OCI-LY3 (cell line): Measurements from ENCODE around the gene PARD3.
"Not testable (repeated sequence)": the region's sequence is repeated elsewhere in the genome, so short reads cannot be mapped to it uniquely, and the experiment has no call there.

Experiments used
- EZH2phosphoT487 ChIP-seq: fragments of 200-600 bp; shearing (Covaris generic); IDR thresholded peaks from 2 replicates; pipeline ENCODE4 v1.6.1; 2018; ENCODE audit warnings: antibody characterized with exemption, mixed run types, low read depth
- TF ChIP-seq, protein P1 (sequence below): fragments of 200-600, 300-600 bp; sonication (generic); IDR thresholded peaks from 2 replicates; pipeline ENCODE4 v1.5.1; 2014; ENCODE audit warnings: antibody characterized with exemption, low read length, low read depth

DNA sequence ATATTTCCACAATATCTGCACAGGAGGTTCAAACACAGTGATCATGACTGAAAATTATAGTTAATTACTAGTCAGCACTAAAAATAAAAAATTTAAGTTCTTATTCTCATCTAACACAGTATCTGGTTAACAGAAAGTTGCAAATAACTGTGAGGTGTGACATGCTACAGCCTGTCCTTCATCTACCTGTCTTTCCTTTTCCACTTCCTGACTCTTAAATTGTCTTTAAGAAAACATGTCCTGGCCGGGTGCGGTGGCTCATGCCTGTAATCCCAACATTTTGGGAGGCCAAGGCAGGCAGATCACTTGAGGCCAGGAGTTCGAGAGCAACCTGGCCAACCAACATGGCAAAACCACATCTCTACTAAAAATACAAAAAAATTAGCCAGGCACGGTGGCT lies 57.9 kb downstream of the PARD3 start:
- TF ChIP-seq, protein P1, sequence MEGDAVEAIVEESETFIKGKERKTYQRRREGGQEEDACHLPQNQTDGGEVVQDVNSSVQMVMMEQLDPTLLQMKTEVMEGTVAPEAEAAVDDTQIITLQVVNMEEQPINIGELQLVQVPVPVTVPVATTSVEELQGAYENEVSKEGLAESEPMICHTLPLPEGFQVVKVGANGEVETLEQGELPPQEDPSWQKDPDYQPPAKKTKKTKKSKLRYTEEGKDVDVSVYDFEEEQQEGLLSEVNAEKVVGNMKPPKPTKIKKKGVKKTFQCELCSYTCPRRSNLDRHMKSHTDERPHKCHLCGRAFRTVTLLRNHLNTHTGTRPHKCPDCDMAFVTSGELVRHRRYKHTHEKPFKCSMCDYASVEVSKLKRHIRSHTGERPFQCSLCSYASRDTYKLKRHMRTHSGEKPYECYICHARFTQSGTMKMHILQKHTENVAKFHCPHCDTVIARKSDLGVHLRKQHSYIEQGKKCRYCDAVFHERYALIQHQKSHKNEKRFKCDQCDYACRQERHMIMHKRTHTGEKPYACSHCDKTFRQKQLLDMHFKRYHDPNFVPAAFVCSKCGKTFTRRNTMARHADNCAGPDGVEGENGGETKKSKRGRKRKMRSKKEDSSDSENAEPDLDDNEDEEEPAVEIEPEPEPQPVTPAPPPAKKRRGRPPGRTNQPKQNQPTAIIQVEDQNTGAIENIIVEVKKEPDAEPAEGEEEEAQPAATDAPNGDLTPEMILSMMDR = not testable (repeated sequence)
- TF ChIP-seq EZH2phosphoT487 = not testable (repeated sequence)
